ENCODE data around the gene RNF166. TPM values are rescaled to one million over a fixed set of nuclear protein-coding genes. Genes with fewer than 3 reads are reported as not detected.

RNF166 gene
- total RNA-seq, 4 donors from 2014 or later, result 22.9 to 32.5 (median 26.1) TPM

DNA sequence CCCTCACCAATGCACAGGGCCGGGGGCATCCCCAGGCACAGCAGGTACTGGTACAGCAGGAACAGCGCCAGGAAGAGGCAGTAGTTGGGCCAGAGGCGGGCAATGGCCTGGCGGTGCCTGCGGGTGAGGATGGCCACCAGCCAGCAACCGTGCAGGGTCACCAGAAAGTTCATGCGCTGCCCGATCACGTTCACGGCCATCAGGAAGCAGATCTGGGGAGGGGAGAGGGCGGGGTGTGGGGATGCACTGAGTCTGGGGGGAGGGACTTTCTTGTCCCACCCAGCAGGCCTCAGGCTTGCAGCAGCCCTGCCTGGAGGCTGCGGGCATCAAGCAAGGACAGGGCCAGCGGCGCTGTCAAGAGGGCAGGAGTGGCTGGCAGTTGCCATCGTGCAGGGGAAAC, 25.5 kb upstream of the RNF166 start:
- in situ Hi-C loops (cut with MboI; ENCODE audit: low sequenced_read_pairs in 4 of 4) (loop anchor here in 2 of 4 donors (25.0 kb wide), 1 partner anchor 481 kb away; the partner anchor contains the start of genes SLC22A31 (in 2 of the 2) and ZNF778 (in 2 of the 2)), intact Hi-C loops (cut with DNase I; ENCODE audit: low total_unique reads) (no loop called here)

DNA sequence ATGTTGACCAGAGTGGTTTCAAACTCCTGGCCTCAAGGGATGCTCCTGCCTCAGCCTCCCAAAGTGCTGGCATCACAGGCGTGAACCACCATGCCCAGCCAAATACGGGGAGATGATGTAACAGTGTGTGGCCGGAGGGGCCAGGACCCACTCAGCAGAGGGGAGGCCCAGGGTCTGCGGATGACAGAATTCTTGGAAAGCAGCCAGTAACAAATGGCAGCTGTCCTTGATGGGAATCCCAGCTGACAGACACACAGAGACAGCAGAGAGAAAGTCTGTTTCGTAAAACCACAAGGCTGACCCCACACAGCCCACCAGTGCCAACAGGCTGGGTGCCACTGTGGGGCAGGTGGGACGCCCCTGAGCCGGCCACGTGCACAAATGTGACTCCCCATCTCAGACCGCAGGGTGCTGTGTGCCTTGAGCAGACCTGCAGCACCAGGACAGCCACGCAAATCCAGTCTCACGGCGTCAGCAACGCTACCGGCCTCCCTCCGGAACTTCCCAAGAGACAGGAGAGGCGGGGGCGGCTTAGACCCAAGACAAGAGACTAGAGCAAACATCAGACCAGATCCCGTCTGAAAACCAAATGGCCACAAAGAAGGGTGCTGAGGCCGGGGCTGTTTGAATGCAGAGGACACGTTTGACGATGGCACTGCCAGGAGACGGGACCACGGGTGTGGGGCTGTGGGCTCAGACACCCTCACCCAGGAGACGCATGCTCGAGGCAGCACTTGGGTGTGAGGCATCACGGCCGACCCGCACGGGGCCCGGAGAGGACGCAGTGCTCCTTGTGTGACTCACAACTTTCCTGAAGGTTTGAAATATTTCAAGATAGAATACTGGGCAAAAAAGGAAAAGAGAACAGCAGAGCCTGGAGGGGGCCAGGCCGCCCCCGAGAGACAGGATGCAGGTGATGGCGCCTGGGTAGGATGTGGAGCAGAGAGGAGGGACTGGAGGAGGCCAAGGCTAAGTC, 24.7 kb upstream of the RNF166 start:
- DNase-seq, result no peak
- Histone ChIP-seq H3K4me1 (no peaks in the 10 kb centered on the region), H3K4me3 (no peak overlapping the region), H3K27me3 (no peaks in the 10 kb centered on the region), H3K36me3 (no peaks in the 10 kb centered on the region), H3K9me3 (no peaks in the 10 kb centered on the region), H3K27ac (no peak overlapping the region)
- intact Hi-C loops (cut with DNase I; ENCODE audit: low total_unique reads), result no loop called here
- TF ChIP-seq, protein P1, sequence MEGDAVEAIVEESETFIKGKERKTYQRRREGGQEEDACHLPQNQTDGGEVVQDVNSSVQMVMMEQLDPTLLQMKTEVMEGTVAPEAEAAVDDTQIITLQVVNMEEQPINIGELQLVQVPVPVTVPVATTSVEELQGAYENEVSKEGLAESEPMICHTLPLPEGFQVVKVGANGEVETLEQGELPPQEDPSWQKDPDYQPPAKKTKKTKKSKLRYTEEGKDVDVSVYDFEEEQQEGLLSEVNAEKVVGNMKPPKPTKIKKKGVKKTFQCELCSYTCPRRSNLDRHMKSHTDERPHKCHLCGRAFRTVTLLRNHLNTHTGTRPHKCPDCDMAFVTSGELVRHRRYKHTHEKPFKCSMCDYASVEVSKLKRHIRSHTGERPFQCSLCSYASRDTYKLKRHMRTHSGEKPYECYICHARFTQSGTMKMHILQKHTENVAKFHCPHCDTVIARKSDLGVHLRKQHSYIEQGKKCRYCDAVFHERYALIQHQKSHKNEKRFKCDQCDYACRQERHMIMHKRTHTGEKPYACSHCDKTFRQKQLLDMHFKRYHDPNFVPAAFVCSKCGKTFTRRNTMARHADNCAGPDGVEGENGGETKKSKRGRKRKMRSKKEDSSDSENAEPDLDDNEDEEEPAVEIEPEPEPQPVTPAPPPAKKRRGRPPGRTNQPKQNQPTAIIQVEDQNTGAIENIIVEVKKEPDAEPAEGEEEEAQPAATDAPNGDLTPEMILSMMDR (IDR thresholded peaks at IDR 0.05 in 4 of 5, conservative IDR thresholded peaks at IDR 0.05 in 1 of 5), result no peak
- no peak for TF ChIP-seq POLR2A (IDR thresholded peaks at IDR 0.05)
- ATAC-seq, result no peak
- in situ Hi-C loops (cut with MboI; ENCODE audit: low sequenced_read_pairs in 4 of 4), result loop anchor here in 2 of 4 donors (25.0 kb wide), 1 partner anchor 481 kb away; the partner anchor contains the start of genes SLC22A31 (in 2 of the 2) and ZNF778 (in 2 of the 2)

More for the DNA sequence above, 25.5 kb upstream of the RNF166 start:
- Histone ChIP-seq H3K27me3 (no peaks in the 10 kb centered on the region), H3K4me1 (no peaks in the 10 kb centered on the region), H3K9me3 (no peaks in the 10 kb centered on the region), H3K27ac (no peak overlapping the region), H3K4me3 (no peak overlapping the region), H3K36me3 (no peaks in the 10 kb centered on the region)
- TF ChIP-seq, protein P1 (IDR thresholded peaks at IDR 0.05 in 4 of 5, conservative IDR thresholded peaks at IDR 0.05 in 1 of 5), result no peak
- no peak for TF ChIP-seq POLR2A (IDR thresholded peaks at IDR 0.05)
- DNase-seq, result no peak
- ATAC-seq, result no peak

DNA sequence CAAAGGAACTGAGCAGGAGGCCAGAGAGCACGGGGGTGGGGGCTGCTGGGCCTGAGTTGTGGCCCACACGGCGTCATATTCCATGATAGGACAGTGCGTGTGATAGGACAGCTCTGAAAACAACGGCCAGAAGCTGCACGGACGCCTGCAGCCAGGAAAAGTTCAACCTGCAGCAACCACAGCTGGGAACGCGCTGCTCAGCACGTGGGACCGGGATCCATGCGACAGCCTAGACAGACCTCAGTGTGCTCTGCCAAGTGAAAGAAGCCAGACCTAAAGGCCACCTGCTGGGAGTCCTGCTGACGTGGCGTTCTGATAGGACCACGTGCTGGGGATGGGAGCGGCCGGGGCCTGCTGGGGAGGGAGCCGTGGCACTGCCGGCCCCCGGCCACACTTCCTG, 21.7 kb upstream of the RNF166 start:
- Histone ChIP-seq H3K9me3 (no peaks in the 10 kb centered on the region), H3K4me1 (no peaks in the 10 kb centered on the region), H3K4me3 (no peak overlapping the region), H3K36me3 (no peaks in the 10 kb centered on the region), H3K27ac (no peak overlapping the region), H3K27me3 (no peaks in the 10 kb centered on the region)
- DNase-seq (no peak), ATAC-seq (no peak)
- in situ Hi-C loops (cut with MboI; ENCODE audit: low sequenced_read_pairs in 4 of 4), result loop anchor here in 2 of 4 donors (25.0 kb wide), 1 partner anchor 484 kb away; the partner anchor contains the start of genes SLC22A31 (in 2 of the 2) and ZNF778 (in 2 of the 2)
- TF ChIP-seq, protein P1 (IDR thresholded peaks at IDR 0.05 in 4 of 5, conservative IDR thresholded peaks at IDR 0.05 in 1 of 5), result no peak
- no peak for TF ChIP-seq POLR2A (IDR thresholded peaks at IDR 0.05)
- intact Hi-C loops (cut with DNase I; ENCODE audit: low total_unique reads), result no loop called here

DNA sequence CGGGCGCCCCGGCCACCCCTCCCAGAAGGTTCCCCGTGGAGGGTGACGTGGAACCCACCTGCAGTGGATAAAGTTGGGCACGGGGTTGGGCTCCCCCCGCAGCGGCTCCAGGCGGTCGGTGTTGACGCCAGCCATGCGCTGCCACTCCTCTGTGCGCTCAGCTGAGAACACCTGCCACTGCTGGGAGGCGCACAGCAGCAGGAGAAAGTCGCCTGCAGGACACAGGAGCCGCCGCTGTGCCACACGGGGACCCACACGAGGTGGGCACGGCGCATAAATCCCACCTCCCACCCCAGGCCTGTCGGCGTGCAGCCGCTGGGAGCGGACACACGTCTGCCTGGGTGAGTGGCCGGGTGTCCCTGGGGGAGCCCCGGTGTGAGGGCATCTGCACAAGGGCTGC, 20.8 kb upstream of the RNF166 start:
- Histone ChIP-seq H3K36me3 (no peaks in the 10 kb centered on the region), H3K4me3 (no peak overlapping the region), H3K4me1 (no peaks in the 10 kb centered on the region), H3K27me3 (no peaks in the 10 kb centered on the region), H3K9me3 (no peaks in the 10 kb centered on the region), H3K27ac (no peak overlapping the region)
- no peak for TF ChIP-seq POLR2A (IDR thresholded peaks at IDR 0.05)
- TF ChIP-seq, protein P1 (IDR thresholded peaks at IDR 0.05 in 4 of 5, conservative IDR thresholded peaks at IDR 0.05 in 1 of 5), result no peak
- in situ Hi-C loops (cut with MboI; ENCODE audit: low sequenced_read_pairs in 4 of 4) (loop anchor here in 2 of 4 donors (25.0 kb wide), 1 partner anchor 485 kb away; the partner anchor contains the start of genes SLC22A31 (in 2 of the 2) and ZNF778 (in 2 of the 2)), intact Hi-C loops (cut with DNase I; ENCODE audit: low total_unique reads) (no loop called here)
- no peak for DNase-seq
- no peak for ATAC-seq
